ENCODE data around the gene TOPBP1.
"Not testable (repeated sequence)": the region's sequence is repeated elsewhere in the genome, so short reads cannot be mapped to it uniquely, and the experiment has no call there.

GRCh38 chr3:133677993-133678392, 16.3 kb upstream of the TOPBP1 start:
- TF ChIP-seq CTCF (conservative IDR thresholded peaks at IDR 0.05; ENCODE audit: low read length); EZH2phosphoT487 (IDR thresholded peaks at IDR 0.05; ENCODE audit: borderline replicate concordance, low read depth, low read length): not testable (repeated sequence)

Data from OCI-LY7 (cell line).